PFSK-1 (cell line): Measurements from ENCODE around the gene CSGALNACT2.

Experiments
- FOXP2 ChIP-seq: optimal IDR thresholded peaks from 2 replicates; pipeline ENCODE3; 2011; ENCODE audit warnings: borderline replicate concordance, control low read depth, inconsistent platforms; ENCODE audit not compliant: insufficient read depth; ENCODE audit errors: extremely low read length, extremely low read depth
- POLR2AphosphoS5 ChIP-seq: IDR thresholded peaks from 2 replicates; pipeline ENCODE4 v1.6.1; 2012; ENCODE audit warnings: low read depth, mild to moderate bottlenecking, control low read depth, low read length, moderate library complexity
- SIN3A ChIP-seq: IDR thresholded peaks from 2 replicates; pipeline ENCODE4 v1.6.1; 2012; ENCODE audit warnings: mild to moderate bottlenecking, low read length, moderate library complexity, borderline replicate concordance; ENCODE audit not compliant: insufficient read depth
- TAF1 ChIP-seq: IDR thresholded peaks from 2 replicates; pipeline ENCODE4 v1.6.1; 2012; ENCODE audit warnings: low read length, control low read depth, borderline replicate concordance; ENCODE audit not compliant: insufficient read depth
- TF ChIP-seq, protein P1 (sequence below), 2 experiments: IDR thresholded peaks; 2 replicates each; pipeline versions ENCODE4 v1.6.1 to v1.8.0; 2011 to 2012; ENCODE audit warnings: low read depth in 2 of 2, low read length in 2 of 2, control low read depth in 1 of 2, inconsistent platforms in 1 of 2, mild to moderate bottlenecking in 1 of 2, moderate library complexity in 1 of 2; ENCODE audit not compliant: insufficient read depth in 1 of 2

Gene CSGALNACT2

DNA sequence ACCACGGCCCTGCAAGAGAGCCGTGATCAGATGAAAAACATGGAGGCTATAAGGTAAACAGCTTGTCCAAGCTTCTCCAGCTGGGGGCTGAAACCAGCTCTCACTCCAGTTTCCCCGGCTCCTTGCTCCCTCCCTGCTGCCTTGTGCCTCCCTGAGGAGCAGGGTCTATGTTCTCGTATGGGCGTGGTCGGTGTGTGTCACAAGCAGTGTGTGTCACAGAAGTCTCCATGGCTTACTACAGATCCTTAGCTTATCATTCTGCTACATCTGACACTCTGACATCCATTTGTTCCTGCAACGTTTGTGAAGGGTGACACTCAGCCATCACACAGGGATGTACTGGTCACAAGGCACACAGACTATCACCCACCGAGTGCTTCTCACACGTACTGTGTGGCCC, 54.6 kb downstream of the CSGALNACT2 start:
- TF ChIP-seq FOXP2 (no peak), POLR2AphosphoS5 (no peak), TAF1 (no peak), SIN3A (no peak)
- TF ChIP-seq, protein P1, sequence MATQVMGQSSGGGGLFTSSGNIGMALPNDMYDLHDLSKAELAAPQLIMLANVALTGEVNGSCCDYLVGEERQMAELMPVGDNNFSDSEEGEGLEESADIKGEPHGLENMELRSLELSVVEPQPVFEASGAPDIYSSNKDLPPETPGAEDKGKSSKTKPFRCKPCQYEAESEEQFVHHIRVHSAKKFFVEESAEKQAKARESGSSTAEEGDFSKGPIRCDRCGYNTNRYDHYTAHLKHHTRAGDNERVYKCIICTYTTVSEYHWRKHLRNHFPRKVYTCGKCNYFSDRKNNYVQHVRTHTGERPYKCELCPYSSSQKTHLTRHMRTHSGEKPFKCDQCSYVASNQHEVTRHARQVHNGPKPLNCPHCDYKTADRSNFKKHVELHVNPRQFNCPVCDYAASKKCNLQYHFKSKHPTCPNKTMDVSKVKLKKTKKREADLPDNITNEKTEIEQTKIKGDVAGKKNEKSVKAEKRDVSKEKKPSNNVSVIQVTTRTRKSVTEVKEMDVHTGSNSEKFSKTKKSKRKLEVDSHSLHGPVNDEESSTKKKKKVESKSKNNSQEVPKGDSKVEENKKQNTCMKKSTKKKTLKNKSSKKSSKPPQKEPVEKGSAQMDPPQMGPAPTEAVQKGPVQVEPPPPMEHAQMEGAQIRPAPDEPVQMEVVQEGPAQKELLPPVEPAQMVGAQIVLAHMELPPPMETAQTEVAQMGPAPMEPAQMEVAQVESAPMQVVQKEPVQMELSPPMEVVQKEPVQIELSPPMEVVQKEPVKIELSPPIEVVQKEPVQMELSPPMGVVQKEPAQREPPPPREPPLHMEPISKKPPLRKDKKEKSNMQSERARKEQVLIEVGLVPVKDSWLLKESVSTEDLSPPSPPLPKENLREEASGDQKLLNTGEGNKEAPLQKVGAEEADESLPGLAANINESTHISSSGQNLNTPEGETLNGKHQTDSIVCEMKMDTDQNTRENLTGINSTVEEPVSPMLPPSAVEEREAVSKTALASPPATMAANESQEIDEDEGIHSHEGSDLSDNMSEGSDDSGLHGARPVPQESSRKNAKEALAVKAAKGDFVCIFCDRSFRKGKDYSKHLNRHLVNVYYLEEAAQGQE (IDR thresholded peaks at IDR 0.05; ENCODE audit: insufficient read depth in 1 of 2, low read depth in 2 of 2, low read length in 2 of 2) = no peak

DNA sequence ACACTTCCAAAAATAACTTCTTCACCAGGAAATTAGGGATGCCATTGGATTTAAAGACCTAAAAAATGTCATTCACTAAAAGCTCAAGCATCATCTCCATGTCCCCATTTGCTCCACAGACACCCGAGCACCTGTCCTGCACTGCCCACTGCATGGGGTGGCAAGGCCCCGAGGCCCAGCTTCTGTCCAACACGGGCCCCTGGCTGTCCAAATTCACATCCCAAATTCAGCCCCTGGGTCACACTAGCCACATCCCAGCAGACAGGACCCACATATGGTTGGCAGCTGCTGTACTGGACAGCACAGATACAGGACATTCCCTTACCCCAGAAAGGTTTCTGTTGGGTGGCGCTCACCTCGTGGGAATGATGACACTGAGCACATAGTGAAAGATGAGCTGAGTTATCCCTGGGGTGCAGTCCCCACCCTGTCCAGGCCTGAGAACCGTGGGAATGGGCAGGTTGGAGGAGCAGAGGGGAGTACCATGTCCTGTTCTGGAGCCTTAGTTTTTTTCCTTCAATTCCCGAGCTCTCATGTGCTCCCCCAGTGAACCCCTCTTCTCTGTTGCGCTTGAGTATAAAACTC, 55.3 kb downstream of the CSGALNACT2 start:
- TF ChIP-seq FOXP2 (no peak), SIN3A (no peak), POLR2AphosphoS5 (no peak), TAF1 (no peak)
- TF ChIP-seq, protein P1 (IDR thresholded peaks at IDR 0.05; ENCODE audit: insufficient read depth in 1 of 2, low read depth in 2 of 2, low read length in 2 of 2) = no peak

DNA sequence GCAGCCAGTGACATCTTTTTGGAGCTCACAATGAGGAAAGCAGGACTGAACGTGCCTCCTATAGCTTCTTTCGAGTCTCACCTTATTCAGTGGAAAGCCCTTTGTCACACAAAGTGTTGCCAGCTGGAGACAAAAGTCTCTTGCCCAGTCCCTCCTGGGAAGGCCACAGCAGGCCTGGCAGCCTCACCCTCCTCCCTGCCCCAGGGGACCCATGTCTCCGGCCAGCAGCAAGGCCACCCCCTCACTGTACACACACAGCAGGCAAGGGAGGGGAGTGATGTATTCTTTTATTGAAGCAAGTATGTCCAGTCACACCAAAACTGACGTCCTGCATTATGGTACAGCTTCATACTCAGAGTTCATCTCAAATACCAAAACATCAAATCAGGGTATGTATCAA, 56.0 kb downstream of the CSGALNACT2 start:
- TF ChIP-seq SIN3A (no peak), POLR2AphosphoS5 (no peak)

DNA sequence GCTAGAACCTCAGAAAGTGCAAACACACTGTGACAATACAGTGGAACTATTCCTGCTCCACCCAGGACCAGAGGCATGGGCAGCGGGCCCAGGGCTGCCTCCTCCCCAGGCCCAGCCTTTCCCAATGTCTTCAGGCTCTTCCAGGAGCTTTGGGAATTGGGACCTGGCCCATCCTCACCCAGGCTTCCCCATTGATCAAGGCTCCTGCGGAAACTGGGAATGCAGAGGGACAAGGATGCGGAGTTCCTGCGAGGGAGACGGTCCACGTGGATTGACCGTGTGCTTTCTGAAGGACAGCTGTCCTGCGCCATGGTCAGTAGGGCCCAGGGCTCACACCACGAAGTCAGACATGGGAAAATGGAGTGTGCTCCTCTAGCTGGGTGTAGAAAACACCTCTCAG, 56.6 kb downstream of the CSGALNACT2 start:
- no peak for TF ChIP-seq POLR2AphosphoS5
- TF ChIP-seq TAF1 = no peak
- no peak for TF ChIP-seq SIN3A
- TF ChIP-seq, protein P1 (IDR thresholded peaks at IDR 0.05; ENCODE audit: insufficient read depth in 1 of 2, low read depth in 2 of 2, low read length in 2 of 2) = no peak
- no peak for TF ChIP-seq FOXP2

DNA sequence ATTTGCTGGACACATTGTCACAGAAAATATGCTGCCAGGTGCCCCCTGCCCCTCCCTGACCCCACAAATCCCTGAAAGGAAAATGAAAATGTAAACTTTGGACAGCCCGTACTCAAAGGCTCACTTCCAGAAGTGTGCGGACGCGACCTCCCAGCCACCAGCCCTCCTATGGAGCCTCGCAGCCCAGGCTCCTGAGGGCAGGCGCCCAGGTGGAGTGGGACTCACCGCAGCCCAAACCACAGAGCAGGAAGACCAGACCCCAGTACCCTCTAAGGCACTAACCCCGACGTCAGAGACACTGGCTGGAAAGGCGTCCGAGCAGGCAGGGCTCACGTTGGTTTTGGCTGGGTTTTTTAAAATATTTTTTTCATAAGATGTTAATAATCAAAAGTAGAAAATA, 57.3 kb downstream of the CSGALNACT2 start:
- TF ChIP-seq SIN3A (no peak), TAF1 (no peak), FOXP2 (no peak), POLR2AphosphoS5 (no peak)
- TF ChIP-seq, protein P1 (IDR thresholded peaks at IDR 0.05; ENCODE audit: insufficient read depth in 1 of 2, low read depth in 2 of 2, low read length in 2 of 2) = no peak
